Activated T-cell treated with anti-CD3 and anti-CD28 coated beads for 48 hours (primary cell): ENCODE data around the gene RIPK3.
"Not testable (repeated sequence)": the region's sequence is repeated elsewhere in the genome, so short reads cannot be mapped to it uniquely, and the experiment has no call there.

ENCODE experiments used
- DNase-seq: peaks from one replicate; pipeline ENCODE4 v3.0.0-alpha.2; 2020; ENCODE audit warnings: low read depth

Gene RIPK3

DNA sequence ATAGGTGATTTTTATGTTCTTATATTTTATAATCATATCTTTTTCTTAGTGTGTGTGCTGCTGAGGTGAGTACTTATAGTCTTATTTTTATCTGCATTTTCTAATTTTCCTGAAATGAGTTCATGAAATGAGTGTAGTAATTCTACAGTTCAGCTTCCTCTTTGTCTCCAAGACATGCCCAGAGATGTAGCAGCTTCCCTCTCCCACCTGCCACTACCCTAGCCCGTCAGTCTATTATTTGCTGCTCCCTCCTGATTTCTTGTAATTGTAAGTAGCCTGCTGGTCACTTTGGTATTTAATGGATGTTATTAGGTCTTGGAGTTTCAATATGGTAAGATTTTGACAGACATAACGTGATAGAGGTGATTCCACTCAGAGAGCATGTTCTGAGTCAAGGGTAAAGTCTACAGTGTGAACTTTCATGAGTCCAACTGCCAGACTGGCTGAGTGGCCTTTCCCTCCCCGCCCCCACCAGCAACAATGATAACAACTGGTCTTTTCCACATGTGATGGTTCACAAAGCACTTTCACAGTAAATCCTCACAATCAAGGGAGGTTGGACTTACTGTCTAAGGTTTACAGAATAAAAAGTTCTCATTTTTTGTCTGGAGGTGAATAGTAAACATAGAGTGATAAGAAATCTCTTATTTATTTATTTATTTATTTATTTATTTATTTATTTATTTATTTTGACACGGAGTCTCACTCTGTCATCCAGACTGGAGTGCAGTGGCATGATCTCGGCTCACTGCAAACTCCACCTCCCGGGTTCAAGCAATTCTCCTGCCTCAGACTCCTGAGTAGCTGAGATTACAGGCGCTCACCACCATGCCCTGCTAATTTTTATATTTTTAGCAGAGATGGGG, 4.2 kb upstream of the RIPK3 start:
- DNase-seq, result no peak

DNA sequence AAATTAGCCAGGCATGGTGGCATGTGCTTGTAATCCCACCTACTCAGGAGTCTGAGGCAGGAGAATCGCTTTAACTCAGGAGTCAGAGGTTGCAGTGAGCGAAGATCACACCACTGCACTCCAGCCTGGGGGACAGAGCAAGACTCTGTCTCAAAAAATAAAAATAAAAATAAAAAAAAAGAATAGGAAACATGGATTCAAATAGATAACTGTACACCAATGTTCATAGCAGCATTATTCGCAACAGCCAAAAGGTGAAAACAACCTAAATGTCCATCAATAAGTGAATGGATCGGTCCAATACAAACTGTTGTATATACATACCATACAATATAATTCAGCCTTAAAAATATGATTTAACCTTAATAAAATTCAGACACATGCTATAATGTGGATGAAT, 3.1 kb upstream of the RIPK3 start:
- no peak for DNase-seq

DNA sequence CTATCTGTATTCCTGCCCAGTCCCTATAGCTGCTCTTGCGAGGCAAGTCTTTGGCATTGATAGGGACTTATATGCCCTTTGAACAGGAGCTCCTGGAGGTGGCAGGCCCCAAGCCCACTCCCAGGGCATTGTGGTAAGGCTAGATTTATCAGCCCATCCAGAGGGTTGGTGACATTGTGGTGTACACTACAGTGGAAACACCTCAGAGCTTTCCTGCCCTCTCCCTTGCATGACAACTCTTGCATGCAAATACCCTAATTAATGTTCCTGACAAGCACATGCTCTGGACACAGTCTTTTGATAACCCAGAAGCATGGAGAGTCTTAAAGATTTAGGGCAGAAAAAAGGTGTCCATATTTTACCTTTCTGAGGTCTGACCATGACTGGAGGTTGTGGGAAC, 815 bp upstream of the RIPK3 start:
- DNase-seq, result no peak

GRCh38 chr14:24338843-24339242, 948 bp downstream of the RIPK3 start:
- DNase-seq, result no peak

- no peak for DNase-seq
Observed at GRCh38 chr14:24337824-24338175, 2.0 kb downstream of the RIPK3 start.

DNA sequence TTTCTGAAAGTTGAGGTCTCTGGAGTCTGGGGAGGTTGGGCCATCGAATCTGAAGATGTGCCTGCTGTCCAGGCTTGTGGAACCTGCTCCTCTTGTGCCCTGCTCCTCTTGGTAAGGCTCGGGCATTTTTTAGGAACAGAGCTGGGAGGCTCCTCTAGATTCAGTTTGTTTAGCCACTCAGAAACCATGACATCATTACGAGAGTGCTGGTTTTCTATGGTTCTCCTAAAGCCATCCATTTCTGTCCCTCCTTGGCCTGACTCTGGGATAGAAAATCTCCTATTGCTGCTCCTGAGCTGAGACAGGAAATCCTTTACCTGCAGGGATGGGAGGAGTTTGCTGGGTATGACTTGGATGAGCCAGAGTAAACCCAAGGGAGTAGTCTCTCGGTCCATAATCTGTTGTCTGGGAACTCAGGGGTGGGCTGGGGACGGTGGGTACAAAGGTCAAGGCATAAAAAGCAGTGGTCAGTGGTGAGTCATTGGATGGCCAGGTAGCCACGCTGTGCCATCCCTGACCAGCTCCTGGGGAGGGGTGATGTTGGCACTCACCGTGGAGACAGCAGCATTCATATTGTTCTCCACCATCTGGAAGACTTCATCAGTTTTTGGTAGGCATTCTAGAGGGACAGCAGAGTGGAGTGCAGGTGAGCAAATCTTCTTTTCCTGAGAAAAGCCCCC, 2.5 kb downstream of the RIPK3 start:
- DNase-seq, result no peak

- no peak for DNase-seq
Observed at GRCh38 chr14:24335461-24336171, 4.2 kb downstream of the RIPK3 start.

DNA sequence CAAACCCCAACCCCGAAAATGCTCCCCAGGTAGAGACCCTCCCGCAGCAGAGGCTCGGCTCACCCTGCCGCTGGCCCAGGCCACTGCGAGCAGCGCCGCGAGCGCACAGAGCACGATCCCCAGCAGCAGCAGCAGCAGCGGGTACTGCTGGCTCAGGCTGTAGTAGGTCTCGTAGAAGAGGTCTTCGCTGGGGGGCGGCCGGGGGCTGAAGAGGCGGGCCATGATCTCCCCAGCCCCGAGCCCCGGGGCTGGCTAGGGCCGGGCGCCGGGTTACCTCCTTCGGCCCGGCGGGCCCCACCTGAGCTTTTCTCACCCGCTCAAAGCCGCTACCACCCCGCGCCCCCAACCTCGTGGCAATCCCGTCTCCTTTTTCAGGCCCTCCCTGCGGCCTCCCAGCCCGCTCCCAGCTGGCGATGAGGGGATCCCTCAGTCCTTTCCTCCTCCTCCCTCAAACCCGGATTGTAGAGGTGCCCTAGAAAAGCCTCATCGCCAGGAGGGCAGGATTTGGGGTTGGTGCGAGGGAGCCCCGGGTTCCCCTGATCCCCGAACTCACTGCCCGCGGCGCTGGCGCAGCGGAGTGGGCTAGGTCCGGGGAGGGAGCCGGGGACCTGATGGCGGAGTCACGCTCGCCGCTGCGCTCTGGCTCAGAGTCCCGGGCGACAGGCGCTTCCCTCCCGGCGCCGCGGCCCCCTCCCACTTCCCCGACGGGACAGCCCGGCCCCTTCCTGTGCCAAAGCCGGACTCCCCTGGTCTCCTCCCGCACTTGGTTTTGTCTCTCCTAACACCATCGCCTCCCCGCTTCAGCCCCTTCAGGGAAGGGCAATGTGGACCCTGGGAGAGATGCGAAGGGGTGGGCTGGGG, 5.1 kb downstream of the RIPK3 start, which contains the start of gene ADCY4:
Gene ADCY4 (minus strand): TSS at position 641 of the 861 bp plus-strand sequence. CDS start 419 bp downstream, at position 222.
- no peak for DNase-seq

DNA sequence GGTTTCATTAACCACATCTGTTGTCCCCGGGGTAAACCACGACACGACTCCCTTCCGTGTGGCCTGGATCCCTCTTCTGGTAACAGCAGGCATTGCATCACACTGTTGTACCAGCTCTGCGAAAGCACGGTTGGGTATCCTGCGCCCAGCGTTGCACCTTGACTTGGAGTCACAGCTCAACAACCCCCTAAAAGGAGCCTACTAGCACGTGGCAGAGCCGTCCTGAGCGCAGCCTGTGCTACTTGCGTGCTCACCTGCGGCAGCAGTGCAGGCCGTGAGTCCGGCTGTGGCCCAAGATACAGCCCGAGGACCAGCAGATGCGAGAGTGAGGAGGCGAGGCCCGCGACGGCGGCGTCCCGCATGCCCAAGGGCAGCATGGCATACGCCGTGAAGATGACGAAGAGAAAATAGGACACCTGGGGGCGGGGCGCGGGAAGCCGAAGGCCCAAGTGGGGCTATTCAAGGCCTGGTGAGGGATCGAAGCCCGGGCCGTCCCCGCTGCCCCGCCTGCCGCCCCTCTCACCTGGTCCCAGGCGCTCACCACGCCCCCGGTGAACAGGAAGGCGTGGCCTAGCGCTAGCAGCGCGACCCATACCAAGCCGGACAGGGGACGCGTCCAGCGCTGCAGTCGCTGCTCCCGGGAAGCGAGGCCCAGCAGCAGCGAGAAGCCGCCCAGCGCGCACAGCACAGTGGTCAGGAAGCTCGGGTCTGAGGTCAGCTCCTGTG, 7.4 kb downstream of the RIPK3 start:
- peak; percentile 73 for DNase-seq

DNA sequence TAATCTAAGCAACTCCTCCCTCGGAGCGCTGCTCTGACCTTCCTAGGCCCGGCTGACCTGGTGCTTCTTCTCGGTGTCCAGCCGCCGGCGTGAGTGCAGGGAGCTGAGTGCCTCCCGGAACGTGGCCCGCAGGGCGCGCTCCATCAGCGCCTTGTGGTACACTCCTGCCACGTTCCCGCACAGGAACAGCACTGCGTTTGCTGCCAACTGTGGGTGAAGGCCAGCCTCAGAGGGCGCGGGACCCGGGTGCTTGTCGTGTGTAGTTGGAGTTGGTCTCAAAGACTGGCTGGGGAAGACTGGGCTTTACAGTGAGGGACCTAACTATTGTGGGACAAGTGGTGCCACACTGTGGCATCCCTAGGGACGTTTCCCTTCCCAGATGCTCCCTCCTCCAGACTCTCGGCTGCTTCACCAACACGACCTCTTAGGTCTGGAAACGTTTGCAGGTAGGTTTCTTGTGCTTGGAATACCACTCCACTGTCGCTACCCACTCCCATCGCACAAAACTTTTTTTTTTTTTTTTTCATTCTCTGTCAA, 8.0 kb downstream of the RIPK3 start:
- DNase-seq, result no peak

GRCh38 chr14:24330973-24331674, 8.7 kb downstream of the RIPK3 start:
- DNase-seq, result no peak

DNA sequence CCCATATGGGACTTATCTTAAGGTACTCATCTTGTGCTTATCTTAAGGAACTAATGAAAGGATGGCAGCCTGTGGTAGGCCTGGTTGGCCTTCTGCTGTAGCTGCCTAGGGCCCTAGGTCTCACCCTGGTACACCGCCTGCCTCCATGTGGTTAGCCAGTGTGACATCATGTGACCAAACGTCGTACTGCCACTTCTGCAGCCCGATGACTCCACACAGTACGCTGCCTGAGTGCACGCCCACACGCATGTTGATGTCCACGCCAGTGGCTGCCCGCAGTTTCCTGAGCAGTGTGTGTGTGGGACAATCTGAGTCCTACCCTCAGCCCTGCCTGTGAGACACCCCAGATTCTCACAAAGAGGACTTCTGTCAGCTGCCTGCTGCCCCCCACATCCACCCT, 10.1 kb downstream of the RIPK3 start:
- DNase-seq, result peak; percentile 39

DNA sequence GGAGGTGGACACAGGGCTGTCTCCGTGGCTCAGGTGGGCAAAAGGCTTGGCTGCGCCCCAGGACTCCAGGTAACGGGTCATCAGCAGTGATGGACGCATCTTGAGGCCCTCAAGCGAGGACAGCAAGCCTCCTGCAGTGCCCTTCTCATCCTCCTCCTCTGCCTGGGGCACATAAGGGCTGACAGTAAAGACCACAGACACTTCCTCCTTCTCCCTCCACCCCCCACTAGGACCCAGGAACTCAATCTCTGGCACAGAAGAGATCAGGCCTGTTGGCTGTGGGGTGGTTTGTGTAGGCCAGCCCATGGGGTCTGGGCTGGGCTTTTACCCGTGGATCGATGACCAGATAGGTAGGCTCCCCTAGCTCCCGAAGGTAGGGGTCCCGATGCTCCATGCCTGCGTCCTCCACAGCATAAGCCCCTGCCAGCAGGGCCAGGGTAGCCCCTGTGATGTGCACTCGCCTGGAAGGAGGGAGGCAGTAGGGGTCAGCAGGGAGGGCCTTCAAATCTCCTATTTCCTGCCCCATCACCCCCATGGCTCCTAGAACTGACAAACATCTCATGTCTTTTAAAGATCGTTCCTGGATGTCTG, 10.6 kb downstream of the RIPK3 start:
- no peak for DNase-seq

DNA sequence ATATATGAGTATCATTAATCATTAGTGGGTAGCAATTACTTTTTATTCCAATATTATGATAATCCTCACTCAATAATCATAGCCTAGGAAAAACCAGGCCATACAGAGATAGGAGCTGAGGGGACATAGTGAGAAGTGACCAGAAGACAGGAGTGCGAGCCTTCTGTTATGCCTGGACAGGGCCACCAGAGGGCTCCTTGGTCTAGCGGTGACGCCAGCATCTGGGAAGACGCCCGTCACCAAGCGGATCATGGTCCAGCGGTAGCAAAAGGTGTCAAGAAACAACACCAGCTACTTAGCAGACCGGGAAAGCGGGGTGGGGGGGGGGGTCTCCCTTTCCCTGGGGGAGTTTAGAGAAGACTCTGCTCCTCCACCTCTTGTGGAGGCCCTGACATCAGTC, 11.9 kb downstream of the RIPK3 start:
- not testable (repeated sequence) for DNase-seq

GRCh38 chr14:24327303-24327702, 12.5 kb downstream of the RIPK3 start:
- no peak for DNase-seq

- DNase-seq, result no peak
Observed at GRCh38 chr14:24325963-24326362, 13.8 kb downstream of the RIPK3 start.

- no peak for DNase-seq
Observed at GRCh38 chr14:24325041-24325530, 14.7 kb downstream of the RIPK3 start.

- no peak for DNase-seq
Observed at GRCh38 chr14:24324024-24324423, 15.8 kb downstream of the RIPK3 start.

- DNase-seq, result no peak
Observed at GRCh38 chr14:24323341-24323740, 16.4 kb downstream of the RIPK3 start.

DNA sequence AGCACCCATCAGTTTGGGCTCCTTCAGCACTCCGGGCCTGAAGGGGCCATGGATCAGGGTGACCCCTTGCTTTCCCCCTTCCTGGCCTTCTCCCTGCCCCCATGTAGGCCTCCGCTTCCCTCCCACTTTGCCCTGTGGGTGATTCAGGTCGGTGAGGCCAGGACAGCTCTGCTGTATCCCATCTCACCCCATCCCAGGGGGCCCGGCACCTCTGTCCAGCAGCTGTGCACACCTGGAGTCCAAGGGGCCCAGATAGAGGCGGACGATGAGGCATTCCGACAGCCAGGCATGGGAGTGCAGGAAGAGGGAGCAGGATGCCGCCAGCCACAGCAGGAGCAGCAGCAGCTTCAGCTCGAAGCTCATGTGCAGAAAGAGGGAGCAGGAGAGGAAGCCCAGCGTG, 17.1 kb downstream of the RIPK3 start:
- DNase-seq, result no peak
